GM19395 (cell line): Measurements from ENCODE around the gene HOXB3.

ENCODE experiments used
- ATAC-seq: cut with Tn5 transposase; IDR thresholded peaks from one replicate; pipeline ENCODE4 v1.9.1; 2021; ENCODE audit warnings: mild to moderate bottlenecking, moderate library complexity; ENCODE audit not compliant: unreplicated experiment

The HOXB3 gene

DNA sequence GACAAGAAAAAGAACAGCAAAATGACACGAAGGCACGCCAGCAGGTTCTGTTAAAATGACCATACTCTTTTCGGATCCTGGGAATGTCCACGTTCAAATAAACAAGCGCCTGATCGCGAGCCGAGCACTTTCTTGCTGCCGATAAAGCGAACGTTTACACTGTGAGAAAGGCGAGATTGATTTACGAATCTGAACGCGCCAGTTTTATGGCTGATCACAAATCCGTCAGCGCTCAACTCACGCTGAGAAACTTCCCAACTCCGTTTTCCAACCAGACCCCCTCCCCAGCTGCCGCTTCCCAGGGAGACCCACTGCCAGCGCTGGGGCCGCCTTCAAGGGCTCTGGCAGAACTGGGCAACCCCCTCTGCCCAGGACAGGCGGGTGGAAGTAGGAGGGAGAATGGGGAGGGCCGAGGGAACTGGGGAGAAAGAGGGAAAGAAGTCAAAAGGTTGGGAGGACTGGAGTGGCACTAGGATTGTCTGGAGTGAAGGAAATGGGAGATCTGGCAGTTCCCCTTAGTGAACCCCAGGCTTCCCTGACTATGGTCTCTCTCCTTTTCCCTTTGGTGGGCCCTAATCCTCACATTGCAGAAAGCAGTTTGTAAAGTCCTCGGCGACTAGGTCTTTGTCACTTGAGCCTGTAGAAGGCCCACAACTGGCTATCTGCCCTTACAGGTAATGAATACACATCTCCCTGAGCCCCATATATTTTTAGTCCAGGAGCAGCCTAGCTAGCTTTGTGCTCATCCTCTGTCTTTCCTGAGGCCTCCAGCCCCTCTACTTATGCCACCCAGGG lies 18.8 kb downstream of the HOXB3 start:
- no peak for ATAC-seq

DNA sequence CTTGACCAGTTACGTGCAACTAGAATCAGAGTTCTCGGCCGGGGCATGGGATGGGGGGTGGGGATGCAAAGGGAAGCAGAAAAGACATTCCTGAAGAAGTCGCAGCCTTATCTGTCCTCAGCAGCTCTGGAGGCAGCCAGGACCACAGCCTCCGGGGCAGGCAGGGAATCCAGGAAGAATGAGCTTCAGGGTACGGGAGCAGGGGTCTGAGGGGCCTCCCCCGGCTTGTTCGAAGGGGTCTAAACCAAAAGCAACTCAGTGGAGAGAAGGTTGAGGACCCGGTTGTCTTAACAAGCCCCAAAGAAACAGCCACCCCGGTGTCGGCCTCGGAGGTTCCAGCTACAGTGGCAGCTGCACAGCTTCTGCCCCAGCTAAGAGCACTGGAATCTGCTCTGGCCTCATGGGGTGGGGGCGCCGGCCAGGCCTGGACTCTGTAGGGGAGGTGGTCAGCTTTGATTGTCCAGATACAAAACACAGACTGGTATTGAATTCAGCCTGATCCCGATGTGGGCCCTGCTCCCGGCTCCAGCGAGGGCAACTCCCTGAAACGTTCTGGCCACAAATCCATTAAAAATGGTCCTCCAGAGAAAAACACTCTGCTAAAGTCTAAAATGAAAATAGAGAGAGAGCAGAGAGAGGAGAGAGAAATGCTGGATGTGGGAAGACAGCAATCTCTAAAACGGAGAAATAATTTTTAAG lies 19.6 kb downstream of the HOXB3 start:
- ATAC-seq = no peak

GRCh38 chr17:48569674-48570324 lies 20.2 kb downstream of the HOXB3 start:
- no peak for ATAC-seq

GRCh38 chr17:48569240-48569582 lies 20.8 kb downstream of the HOXB3 start:
- no peak for ATAC-seq

DNA sequence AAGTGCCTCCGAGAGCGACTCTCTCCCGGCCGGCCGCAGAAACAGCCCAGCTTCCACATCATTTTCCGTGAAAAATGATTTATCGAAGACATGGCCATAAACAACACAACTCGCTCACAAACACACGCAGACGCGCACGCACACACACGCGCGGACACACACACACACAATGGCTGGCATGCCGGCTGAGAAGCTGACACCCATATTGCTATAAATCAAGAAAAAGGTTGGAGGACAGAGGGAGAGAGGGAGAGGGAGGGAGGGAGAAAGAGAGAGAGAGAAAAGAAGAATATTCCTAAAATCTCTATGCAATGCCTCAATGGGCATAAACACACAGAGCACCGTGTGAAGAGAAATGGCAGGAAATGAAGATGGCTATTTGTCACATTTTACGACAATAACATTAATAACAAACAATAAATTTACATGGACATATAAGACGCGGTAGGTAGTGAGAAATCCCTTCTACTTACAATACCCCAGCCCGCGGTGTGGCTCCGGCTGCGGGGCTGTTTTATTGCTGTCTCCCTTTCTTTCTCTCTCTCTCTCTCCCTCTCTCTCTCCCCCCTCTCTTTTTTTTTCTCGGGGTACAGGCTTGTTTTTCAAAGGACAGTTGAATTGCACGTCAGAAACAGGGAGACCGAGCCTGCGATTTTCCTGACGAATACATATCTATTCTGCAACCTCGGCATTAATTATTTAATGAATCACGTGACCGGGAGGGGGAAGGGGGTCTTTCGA lies 21.4 kb downstream of the HOXB3 start:
- ATAC-seq = no peak

DNA sequence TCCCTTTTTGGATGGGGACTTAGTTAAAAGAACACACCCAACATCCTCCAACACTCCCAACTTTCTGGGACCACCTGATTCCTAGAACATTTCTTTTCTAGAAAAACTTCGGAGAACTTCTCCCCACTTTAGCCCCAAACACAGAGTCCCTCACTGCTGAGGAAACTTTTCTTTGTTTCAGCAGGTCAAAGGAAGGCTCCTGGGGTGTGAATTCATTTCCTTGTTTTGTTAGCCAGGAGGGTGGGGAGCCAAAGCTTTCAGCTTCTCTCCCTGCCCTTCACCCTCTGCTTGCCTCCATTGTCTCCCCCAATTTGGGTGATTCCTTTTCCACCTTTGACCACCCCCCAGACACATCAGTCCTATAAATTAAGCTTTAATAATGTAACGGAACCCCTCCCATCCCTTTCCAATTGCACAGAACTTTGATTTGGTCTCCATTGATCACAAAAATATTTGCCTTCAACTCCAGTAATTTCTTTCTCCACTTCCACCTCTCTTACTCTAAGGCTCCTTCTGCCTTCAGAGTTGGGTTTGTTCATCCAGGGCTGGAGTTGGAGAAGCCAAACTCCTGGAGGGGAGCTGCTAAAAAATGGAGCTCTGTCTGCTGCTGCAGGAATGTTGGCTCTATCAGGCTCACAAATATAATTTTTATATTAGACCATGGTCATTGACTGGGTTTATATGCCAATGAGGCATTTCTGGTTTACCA lies 22.2 kb downstream of the HOXB3 start:
- ATAC-seq = no peak

- ATAC-seq = no peak
These were observed 22.8 kb downstream of the HOXB3 start for GRCh38 chr17:48567209-48567608.

DNA sequence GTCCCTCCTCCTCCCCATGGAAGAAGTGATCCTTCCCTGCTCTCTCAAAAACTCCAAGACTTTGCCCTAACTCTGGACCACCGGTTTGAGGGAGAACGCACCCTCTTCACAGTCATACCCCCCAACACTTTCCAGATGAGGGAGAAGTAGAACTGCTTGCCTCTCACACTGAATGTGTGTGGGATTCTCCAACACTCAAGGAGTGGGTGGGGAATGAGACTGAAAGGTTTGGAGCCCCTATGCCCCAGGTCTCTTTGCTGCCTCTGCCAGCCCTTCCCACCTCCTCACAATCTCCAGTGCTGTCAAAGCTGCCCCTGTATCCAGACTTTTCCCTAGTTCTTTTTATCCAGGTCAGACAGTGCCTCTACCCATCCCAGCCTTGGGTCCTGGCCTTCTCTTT lies 23.3 kb downstream of the HOXB3 start:
- no peak for ATAC-seq

DNA sequence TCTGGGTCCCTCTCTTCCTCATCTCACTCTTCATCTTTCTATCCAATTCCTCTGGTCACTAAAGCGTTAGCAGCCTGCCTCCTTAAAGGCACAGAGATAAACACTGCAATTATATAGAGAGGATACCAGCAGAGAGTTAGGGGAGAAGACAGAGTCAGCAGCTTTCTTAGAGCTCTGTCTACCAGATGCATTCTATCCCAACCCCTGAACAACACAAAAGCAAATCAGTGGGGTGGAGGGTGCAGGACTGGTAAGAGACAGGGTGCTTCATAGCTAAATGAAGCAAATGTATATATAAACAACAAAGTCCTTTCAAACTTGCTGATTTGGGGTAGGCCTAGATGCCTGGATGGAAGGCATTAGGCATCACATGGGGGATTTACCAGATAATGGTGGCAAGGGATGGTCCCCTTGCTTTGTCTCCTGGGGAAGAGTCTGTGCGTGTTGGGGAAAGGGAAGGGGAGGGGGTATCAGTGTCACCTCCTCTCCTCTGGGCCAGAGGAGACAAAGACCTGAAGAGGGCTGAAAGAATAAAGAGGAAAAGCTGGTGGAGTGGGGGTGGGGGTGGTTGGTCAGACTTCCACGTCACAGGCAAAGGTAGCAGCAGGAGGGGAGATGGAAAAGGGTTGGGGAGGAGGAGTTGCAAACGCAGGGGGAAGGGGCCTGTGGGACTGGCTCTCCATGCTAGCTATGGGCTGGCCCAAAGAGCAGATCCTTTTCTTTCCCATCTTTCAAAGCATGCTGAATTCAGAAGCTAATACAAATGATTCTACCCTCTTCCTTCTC lies 23.9 kb downstream of the HOXB3 start:
- no peak for ATAC-seq

DNA sequence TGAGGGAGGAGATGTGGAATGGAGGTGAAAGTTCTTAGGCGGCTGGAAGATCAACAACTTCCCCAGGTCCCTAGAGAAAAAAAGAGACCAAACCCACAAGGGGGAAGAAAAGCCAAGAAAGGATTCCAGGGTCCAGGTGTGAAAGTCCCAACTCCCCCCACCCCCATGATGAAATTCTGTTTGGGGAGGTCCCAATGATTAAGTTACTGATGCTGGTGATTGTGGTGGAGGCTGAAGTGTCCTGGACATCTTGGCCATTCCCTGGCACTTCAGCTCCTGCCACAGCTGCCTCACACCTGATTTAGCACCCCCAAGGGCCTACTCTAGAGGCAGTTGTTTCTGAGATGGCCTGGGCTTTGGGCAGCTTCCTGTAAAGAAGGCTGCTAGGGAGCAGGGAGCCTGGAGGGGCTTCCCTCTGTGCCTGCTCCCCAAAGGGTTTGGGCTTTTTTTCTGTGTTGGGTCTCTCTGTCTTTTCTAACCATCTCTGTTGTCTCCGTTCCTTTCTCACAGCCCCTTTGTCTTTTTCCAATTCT lies 25.0 kb downstream of the HOXB3 start:
- ATAC-seq = no peak

- no peak for ATAC-seq
These were observed 25.6 kb downstream of the HOXB3 start for GRCh38 chr17:48564188-48565021.

- no peak for ATAC-seq
These were observed 26.2 kb downstream of the HOXB3 start for GRCh38 chr17:48563867-48564187.

DNA sequence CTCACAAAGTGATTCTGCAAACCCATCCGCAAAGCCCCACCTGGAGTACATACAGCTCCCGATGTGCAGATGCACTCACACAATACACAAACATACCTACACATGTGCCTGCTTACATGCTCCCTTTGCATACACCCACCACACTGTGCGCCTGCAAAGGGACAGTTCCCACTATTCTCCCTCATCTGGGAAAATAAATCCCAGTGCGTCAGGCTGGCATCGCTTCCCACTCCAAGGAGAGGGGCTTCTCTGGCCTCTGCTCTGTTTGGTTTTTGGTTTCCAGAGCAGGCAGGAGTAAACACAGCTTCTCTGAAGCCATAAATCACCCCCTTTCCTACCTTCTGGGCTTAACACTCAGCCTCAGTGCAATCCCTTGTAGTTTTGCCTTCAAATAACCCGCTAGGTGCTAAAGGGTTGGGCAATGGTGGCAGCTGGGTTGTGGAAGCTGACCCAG lies 26.6 kb downstream of the HOXB3 start:
- no peak for ATAC-seq

- ATAC-seq = no peak
These were observed 27.1 kb downstream of the HOXB3 start for GRCh38 chr17:48562934-48563333.

DNA sequence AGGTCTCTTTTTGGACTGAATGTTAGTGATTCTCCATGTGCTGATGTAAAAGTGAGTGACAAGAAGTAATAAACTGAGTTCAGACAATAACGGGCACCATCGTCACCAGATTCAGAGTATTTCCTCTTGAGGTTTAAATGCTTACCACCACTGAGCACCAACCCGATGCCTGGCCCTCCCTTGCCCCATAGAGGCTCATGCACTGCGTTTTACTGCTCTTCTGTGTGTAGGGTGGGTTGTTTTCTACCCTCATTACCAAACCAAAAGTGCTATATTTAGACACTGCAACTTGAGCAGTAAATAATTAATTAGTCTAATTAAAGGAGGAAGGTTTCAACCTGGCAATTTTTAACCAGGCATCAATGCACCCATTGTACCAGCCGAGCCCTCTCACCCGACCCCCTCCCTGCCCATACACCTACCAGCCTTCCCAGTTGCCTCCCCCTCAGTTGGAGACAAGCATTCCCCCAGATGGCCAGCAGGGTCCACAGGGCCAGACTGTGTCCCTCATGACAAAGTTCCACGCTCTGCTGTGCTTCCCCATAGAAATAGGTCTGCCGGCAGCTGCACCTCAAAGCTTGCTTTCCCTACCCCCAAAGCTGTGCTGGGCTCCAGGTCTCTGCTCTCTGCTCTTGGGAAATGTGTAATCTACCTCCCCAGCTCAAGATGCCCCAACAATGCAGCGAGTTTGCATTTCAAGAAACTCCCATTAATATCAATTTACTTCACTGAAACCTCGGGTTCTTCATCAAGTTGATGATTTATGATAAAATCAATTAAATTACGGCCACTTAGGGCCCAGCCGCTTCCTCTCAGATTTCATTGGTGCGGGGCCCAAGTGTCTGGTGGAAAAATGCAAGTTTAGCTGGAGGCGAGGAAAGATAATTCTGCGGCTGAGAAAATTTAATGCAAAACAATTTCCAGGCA lies 27.9 kb downstream of the HOXB3 start:
- ATAC-seq = peak; percentile 66

DNA sequence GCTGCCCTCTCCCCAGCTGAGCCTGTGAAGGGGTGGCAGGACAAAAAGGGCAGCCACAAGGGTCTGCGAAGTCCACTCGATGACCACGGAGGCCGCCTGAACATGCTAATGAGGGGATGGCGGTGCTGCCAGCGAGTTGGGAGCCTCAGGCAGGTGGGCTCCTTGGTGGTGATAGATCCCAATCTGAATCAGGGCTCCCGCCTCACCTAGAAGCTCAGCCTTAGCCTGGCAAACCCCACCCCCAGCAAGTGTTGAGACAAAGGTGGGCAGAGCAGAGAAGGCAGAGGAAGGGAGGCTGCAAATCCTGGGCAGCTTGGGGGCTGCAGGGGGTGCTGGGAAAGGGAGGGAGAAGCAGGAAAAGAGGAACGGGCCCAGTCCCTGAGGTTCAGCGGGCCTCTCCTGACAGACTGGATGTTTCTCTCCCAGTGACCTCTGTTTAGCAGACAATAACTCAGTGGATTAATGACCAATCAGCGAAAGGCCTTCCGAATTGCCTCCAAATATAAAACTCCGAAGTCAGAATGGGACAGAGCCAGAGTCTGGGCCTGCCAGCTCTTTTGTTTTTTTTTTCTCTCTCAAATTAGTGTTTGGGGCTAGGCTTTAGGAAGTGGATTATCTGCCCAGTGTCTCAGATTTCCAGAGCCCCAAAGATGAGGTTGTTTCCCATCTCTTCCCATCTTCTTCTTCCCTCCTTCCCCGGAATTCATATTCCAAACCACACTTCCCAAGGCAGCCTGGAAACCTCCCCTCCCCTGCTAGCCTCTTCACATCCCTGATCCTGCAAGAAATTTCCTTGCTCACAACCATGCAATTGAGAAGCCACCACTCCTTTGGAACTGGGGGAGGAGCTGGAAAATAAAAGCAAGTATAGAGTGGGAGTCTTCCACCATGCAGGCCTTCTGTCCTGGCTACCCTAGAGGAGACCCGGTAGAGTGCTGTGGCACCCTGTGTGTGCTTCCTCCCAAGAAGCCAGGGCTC lies 29.9 kb downstream of the HOXB3 start:
- no peak for ATAC-seq
